LNCaP clone FGC (cell line): ENCODE measurements around the gene BBC3.
"Not testable (repeated sequence)": the region's sequence is repeated elsewhere in the genome, so short reads cannot be mapped to it uniquely, and the experiment has no call there.

Experiments
- DNase-seq: peaks from one replicate; pipeline ENCODE4 v3.0.0-alpha.2; 2011; ENCODE audit warnings: low read depth
- H3K4me3 ChIP-seq: 2 replicates; pipeline ENCODE4 v1.5.1; 2011; ENCODE audit warnings: mild to moderate bottlenecking, low read depth, low read length, control low read depth
- TF ChIP-seq, protein P1 (sequence below): IDR thresholded peaks from 2 replicates; pipeline ENCODE4 v1.5.1; 2012; ENCODE audit warnings: mild to moderate bottlenecking; ENCODE audit not compliant: control insufficient read depth, insufficient read depth; ENCODE audit errors: extremely low read depth

BBC3 gene

GRCh38 chr19:47267350-47267759, 36.4 kb upstream of the BBC3 start:
- TF ChIP-seq, protein P1, sequence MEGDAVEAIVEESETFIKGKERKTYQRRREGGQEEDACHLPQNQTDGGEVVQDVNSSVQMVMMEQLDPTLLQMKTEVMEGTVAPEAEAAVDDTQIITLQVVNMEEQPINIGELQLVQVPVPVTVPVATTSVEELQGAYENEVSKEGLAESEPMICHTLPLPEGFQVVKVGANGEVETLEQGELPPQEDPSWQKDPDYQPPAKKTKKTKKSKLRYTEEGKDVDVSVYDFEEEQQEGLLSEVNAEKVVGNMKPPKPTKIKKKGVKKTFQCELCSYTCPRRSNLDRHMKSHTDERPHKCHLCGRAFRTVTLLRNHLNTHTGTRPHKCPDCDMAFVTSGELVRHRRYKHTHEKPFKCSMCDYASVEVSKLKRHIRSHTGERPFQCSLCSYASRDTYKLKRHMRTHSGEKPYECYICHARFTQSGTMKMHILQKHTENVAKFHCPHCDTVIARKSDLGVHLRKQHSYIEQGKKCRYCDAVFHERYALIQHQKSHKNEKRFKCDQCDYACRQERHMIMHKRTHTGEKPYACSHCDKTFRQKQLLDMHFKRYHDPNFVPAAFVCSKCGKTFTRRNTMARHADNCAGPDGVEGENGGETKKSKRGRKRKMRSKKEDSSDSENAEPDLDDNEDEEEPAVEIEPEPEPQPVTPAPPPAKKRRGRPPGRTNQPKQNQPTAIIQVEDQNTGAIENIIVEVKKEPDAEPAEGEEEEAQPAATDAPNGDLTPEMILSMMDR = no peak
- DNase-seq = no peak
- H3K4me3 ChIP-seq = no peak overlapping the region

- DNase-seq = no peak
- H3K4me3 ChIP-seq = no peak overlapping the region
- TF ChIP-seq, protein P1 = no peak
These were observed 35.5 kb upstream of the BBC3 start for GRCh38 chr19:47266401-47266941.

DNA sequence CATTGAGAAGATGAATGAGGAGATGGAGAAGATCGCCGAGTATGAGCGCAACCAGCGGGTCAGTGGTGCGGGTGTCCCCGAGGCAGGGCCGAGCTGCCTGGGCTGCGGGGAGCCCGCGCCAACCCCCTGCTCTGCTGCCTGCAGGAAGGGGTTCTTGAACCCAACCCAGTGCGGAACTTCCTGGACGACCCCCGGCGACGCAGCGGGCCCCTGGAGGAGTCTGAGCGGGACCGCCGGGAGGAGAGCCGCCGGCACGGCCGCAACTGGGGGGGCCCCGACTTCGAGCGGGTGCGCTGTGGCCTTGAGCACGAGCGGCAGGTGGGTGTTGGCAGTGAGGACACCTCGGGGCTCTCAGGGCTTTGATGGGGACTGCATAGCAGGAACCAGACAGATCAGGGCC, 33.6 kb upstream of the BBC3 start:
- TF ChIP-seq, protein P1 = no peak
- H3K4me3 ChIP-seq = no peak overlapping the region
- DNase-seq = no peak

DNA sequence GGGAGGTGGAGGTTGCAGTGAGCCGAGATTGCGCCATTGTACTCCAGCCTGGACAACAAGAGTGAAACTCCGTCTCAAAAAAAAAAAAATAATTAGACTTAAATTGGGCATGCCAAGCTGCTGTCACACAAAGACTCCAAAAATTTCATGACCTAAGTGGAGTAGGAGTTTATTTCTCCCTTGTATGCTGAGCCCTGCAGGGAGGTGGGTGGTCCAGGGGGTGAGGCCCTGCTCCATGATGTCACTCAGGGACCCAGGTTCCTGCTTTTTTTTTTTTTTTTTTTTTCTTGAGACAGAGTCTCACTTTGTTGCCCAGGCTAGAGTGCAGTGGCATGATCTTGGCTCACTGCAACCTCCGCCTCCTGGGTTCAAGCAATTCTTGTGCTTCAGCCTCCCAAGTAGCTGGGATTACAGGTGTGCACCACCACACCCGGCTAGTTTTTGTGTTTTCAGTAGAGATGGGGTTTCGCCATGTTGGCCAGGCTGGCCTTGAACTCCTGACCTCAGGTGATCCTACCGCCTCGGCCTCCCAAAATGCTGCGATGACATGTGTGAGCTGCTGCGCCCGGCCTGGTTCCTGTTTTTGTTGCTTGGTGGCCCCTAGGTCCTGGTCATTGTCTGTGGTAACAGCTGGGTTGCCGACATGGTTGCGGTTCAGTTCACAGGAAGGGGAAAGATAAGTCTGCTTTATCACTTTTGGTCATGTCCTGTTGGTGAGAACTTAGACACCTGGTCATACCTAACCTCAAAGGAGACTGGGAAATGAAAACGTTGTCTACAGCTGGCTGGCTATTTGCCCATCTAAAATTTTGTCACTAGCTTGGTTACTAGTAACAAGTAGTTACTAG, 31.2 kb upstream of the BBC3 start:
- not testable (repeated sequence) for DNase-seq, H3K4me3 ChIP-seq

DNA sequence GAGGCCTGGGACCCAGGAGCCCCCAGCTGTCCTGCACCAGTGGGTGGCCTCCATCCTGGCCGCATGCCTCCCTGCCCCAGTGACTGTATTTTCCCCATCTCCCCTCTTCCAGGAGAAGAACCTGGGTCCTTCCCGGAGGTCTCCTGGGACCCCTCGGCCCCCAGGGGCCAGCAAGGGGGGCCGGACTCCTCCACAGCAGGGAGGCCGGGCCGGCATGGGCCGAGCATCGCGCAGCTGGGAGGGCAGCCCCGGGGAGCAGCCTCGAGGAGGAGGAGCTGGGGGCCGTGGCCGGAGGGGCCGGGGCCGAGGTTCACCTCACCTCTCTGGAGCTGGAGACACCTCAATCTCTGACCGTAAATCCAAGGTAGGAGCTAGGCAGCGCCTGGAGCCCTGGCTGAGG, 29.5 kb upstream of the BBC3 start:
- H3K4me3 ChIP-seq = no peak overlapping the region
- no peak for DNase-seq
- TF ChIP-seq, protein P1 = no peak

DNA sequence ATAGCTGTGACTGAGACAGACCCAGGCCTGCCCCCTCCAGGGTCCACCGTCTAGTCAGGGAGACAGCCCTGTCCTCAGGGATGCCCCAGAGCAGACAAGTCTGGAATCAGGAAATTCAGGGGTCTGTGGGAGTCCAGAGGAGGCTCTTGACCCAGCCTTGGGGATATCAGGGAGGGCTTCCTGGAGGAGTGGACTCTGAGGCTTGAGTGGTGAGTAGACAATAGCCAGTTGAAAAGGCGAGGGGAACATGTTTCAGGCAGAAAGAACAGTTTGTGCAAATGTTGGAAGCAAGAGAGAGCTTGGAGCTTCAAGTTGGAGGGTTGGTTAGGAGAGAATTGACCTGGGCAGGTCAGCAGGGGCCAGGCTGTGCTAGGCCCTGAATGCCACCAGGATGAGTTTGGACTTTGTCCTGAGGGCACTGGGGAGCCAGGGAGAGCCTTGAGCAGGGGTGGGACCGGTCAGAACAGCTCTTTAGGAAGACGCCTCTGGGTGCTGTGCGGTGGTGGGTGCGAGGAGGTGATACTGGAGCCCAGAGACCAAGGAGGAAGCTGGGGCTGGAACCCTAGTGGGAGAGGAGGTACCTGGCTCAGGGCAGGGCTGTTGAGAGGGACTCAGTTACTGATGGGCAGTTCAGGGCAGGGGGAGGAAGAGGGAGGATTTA, 28.0 kb upstream of the BBC3 start:
- TF ChIP-seq, protein P1 = no peak
- no peak for DNase-seq
- H3K4me3 ChIP-seq = no peak overlapping the region

DNA sequence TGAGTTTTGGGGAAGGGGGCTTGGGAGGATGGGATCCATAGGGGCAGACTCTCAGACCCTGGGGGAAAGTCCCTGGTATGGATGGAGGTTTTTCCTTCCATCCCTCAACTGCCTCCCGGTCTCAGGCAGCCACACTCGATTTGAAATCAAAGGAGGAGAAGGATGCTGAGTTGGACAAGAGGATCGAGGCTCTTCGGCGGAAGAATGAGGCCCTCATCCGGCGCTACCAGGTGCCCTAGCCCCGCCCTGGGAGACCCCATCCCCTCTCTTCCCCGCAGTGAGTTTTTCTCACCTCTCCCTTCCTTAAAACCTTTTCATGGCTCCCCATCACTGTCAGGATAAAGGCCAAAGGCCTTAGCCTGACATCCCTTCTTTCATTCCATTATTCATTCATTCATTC, 27.4 kb upstream of the BBC3 start:
- TF ChIP-seq, protein P1 = no peak
- no peak for DNase-seq
- H3K4me3 ChIP-seq = peak overlapping the region; percentile 58
